B cell (primary cell): Measurements from ENCODE around the gene TIGD2. TPM values are rescaled to one million over a fixed set of nuclear protein-coding genes. Genes with fewer than 3 reads are reported as not detected.

Source experiments
- ATAC-seq: fragments of 200-7000 bp; cut with Tn5 transposase; one replicate; pipeline ENCODE4 v1.10.0; 2021; ENCODE audit warnings: low read depth, mild to moderate bottlenecking, moderate number of reproducible peaks, moderate library complexity
- CTCF ChIA-PET: fragments of 350-600 bp; sonication (Branson Sonifier 250); formaldehyde crosslinking; loops from one replicate; lab custom pipeline; 2021; ENCODE audit warnings: antibody characterized with exemption, inconsistent platforms; lab: Charles Lee
- POLR2A ChIA-PET: fragments of 350-600 bp; sonication (Branson Sonifier 250); formaldehyde crosslinking; loops from one replicate; lab custom pipeline; 2021; ENCODE audit warnings: antibody characterized with exemption; lab: Charles Lee
- DNase-seq: peaks from one replicate; pipeline ENCODE4 v3.0.0; 2013
- H2AFZ ChIP-seq: 2 replicates; pipeline ENCODE4 v1.6.1; 2012; ENCODE audit warnings: mild to moderate bottlenecking, low read depth, low read length; ENCODE audit not compliant: insufficient read depth, poor library complexity, severe bottlenecking
- H3K27ac ChIP-seq, 2 donors: 1 replicate in 1 of 2; 2 replicates in 1 of 2; pipeline ENCODE4 v1.5.1; 2012 to 2013; ENCODE audit warnings: low read length in 2 of 2, mild to moderate bottlenecking in 2 of 2, moderate library complexity in 1 of 2
- H3K27me3 ChIP-seq, 4 experiments: fragments of 200-600 bp in 1 of 4; sonication (generic) in 1 of 4; replicated peaks in 1 of 4; 1 replicate in 2 of 4; 2 replicates in 2 of 4; pipeline versions ENCODE4 v1.6.1 to v1.7.0; 2013 to 2016; ENCODE audit warnings: low read length in 3 of 4, mild to moderate bottlenecking in 2 of 4, mixed read lengths in 1 of 4, moderate library complexity in 1 of 4; ENCODE audit not compliant: insufficient read depth in 4 of 4, control insufficient read depth in 3 of 4; ENCODE audit errors: control extremely low read depth in 1 of 4
- H3K36me3 ChIP-seq, 2 experiments: replicated peaks in 1 of 2; 1 replicate in 1 of 2; 2 replicates in 1 of 2; pipeline versions ENCODE4 v1.6.1 to v1.7.1; 2013; ENCODE audit warnings: low read length in 1 of 2; ENCODE audit not compliant: insufficient read depth in 2 of 2, control insufficient read depth in 1 of 2; ENCODE audit errors: control extremely low read depth in 1 of 2, extremely low read depth in 1 of 2
- H3K4me1 ChIP-seq, 2 donors: fragments of 200-600 bp in 1 of 2; sonication (generic) in 1 of 2; 1 replicate in 1 of 2; 2 replicates in 1 of 2; pipeline versions ENCODE4 v1.5.1 to v1.6.1; 2013 to 2017; ENCODE audit warnings: low read length in 2 of 2; ENCODE audit not compliant: control insufficient read depth in 2 of 2, insufficient read depth in 2 of 2
- H3K4me2 ChIP-seq: replicated peaks from 2 replicates; pipeline ENCODE3; 2012; ENCODE audit warnings: mild to moderate bottlenecking, low read depth, low read length; ENCODE audit not compliant: poor library complexity, severe bottlenecking
- H3K4me3 ChIP-seq, 5 experiments: fragments of 200-600 bp in 1 of 5; sonication (generic) in 1 of 5; 1 replicate in 3 of 5; 2 replicates in 2 of 5; pipeline versions ENCODE4 v1.5.1 to v1.7.0; 2011 to 2016; ENCODE audit warnings: low read length in 4 of 5, mild to moderate bottlenecking in 4 of 5, low read depth in 2 of 5, control low read depth in 1 of 5, moderate library complexity in 1 of 5; ENCODE audit not compliant: insufficient read depth in 1 of 5; ENCODE audit errors: control extremely low read depth in 1 of 5, extremely low read depth in 1 of 5
- H3K79me2 ChIP-seq: fragments of 200-600 bp; sonication (generic); one replicate; pipeline ENCODE4 v1.6.0; 2016; ENCODE audit warnings: low read length; ENCODE audit not compliant: control insufficient read depth, insufficient read depth
- H3K9ac ChIP-seq: fragments of 200-600 bp; sonication (generic); 2 replicates; pipeline ENCODE4 v1.6.1; 2017; ENCODE audit warnings: mild to moderate bottlenecking, low read length, moderate library complexity
- H3K9me3 ChIP-seq, 3 donors: one replicate each; pipeline versions ENCODE4 v1.6.1 to v1.7.1; 2013; ENCODE audit warnings: low read length in 2 of 3; ENCODE audit not compliant: control insufficient read depth in 2 of 3, insufficient read depth in 1 of 3; ENCODE audit errors: control extremely low read depth in 1 of 3
- H4K20me1 ChIP-seq: 2 replicates; pipeline ENCODE4 v1.6.0; 2012; ENCODE audit warnings: mild to moderate bottlenecking, low read length; ENCODE audit not compliant: insufficient read depth, control insufficient read depth, poor library complexity, severe bottlenecking
- H3K27ac Mint-ChIP-seq: one replicate; pipeline ENCODE4 v1.8.0; 2021; ENCODE audit warnings: mixed read lengths
- H3K27me3 Mint-ChIP-seq: one replicate; pipeline ENCODE4 v1.8.0; 2021; ENCODE audit warnings: mixed read lengths
- H3K4me1 Mint-ChIP-seq: one replicate; pipeline ENCODE4 v1.8.0; 2021; ENCODE audit warnings: mixed read lengths
- H3K4me3 Mint-ChIP-seq: one replicate; pipeline ENCODE4 v1.8.0; 2021; ENCODE audit warnings: mixed read lengths
- H3K9me3 Mint-ChIP-seq: one replicate; pipeline ENCODE4 v1.8.0; 2022; ENCODE audit warnings: mixed read lengths; ENCODE audit not compliant: insufficient read depth
- EZH2 ChIP-seq: IDR thresholded peaks from 2 replicates; pipeline ENCODE4 v1.6.1; 2012; ENCODE audit warnings: borderline replicate concordance, low read depth, mild to moderate bottlenecking, moderate library complexity, low read length; ENCODE audit not compliant: insufficient read depth, poor library complexity, severe bottlenecking
- WGBS: methylation state at CpG from one replicate; pipeline ENCODE4 v1.1.5; 2013; ENCODE audit warnings: missing lambda C conversion rate; ENCODE audit not compliant: insufficient coverage; 5-methylcytosine and 5-hydroxymethylcytosine counted together
- intact Hi-C: fragments of 100-400 bp; cut with micrococcal nuclease; formaldehyde crosslinking; loops from one replicate; pipeline ENCODE4 v1.10.0; 2022
- polyA plus RNA-seq: library from polyadenylated mRNA; depleted of rRNA; stranded (reverse); fragments of >200 nt; gene quantifications from 2 replicates; pipeline ENCODE4 v1.2.3, GENCODE V29; 2012
- total RNA-seq, 2 donors: library from RNA; stranded (reverse); fragments of 120-200 nt in 1 of 2; gene quantifications; 1 replicate in 1 of 2; 2 replicates in 1 of 2; pipeline versions ENCODE4 v1.2.3 to v1.2.4, GENCODE V29; 2013 to 2022
- TF ChIP-seq, protein P1 (sequence below): fragments of 200-600 bp; IDR thresholded peaks from one replicate; pipeline ENCODE4 v1.8.0; 2022; ENCODE audit warnings: antibody characterized with exemption, mild to moderate bottlenecking

The TIGD2 gene
- total and polyA plus RNA-seq, 2 donors (not counting 1 experiment from before 2014, with no cell fraction given), result 2.1 to 8.6 TPM

- Histone ChIP-seq H3K27me3 (no peaks in the 10 kb centered on the region), H3K27ac (no peak overlapping the region), H3K79me2 (no peaks in the 10 kb centered on the region), H3K4me3 (no peak overlapping the region), H2AFZ (no peak overlapping the region), H3K4me2 (no peak overlapping the region), H3K9ac (no peak overlapping the region), H3K36me3 (no peaks in the 10 kb centered on the region), H3K4me1 (no peaks in the 10 kb centered on the region), H3K9me3 (no peaks in the 10 kb centered on the region), H4K20me1 (no peaks in the 10 kb centered on the region)
- no CpG with 5 or more reads among the region's 2 CpGs for WGBS
- TF ChIP-seq, protein P1, sequence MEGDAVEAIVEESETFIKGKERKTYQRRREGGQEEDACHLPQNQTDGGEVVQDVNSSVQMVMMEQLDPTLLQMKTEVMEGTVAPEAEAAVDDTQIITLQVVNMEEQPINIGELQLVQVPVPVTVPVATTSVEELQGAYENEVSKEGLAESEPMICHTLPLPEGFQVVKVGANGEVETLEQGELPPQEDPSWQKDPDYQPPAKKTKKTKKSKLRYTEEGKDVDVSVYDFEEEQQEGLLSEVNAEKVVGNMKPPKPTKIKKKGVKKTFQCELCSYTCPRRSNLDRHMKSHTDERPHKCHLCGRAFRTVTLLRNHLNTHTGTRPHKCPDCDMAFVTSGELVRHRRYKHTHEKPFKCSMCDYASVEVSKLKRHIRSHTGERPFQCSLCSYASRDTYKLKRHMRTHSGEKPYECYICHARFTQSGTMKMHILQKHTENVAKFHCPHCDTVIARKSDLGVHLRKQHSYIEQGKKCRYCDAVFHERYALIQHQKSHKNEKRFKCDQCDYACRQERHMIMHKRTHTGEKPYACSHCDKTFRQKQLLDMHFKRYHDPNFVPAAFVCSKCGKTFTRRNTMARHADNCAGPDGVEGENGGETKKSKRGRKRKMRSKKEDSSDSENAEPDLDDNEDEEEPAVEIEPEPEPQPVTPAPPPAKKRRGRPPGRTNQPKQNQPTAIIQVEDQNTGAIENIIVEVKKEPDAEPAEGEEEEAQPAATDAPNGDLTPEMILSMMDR, result no peak
- no peak for TF ChIP-seq EZH2
- ChIA-PET CTCF (interaction anchor here (1.6 kb wide), 1 partner anchor 10 kb away, joined by 3 read pairs; no protein-coding TSS in a partner anchor), POLR2A (no interaction called here)
- H3K9me3 Mint-ChIP-seq, result no peaks in the 10 kb centered on the region
- H3K27me3 Mint-ChIP-seq, result peaks cover 12% of the 10 kb centered on the region
- no peaks in the 10 kb centered on the region for H3K4me1 Mint-ChIP-seq
- H3K4me3 Mint-ChIP-seq, result no peak overlapping the region
- H3K27ac Mint-ChIP-seq, result no peak overlapping the region
- intact Hi-C loops, result no loop called here
- DNase-seq (no peak), ATAC-seq (no peak)
These were observed 50.5 kb downstream of the TIGD2 start for GRCh38 chr4:89161841-89162240.

- Histone ChIP-seq H3K9ac (no peak overlapping the region), H3K4me3 (no peak overlapping the region), H3K27ac (no peak overlapping the region), H2AFZ (no peak overlapping the region), H3K4me2 (no peak overlapping the region), H3K9me3 (no peaks in the 10 kb centered on the region), H3K27me3 (no peaks in the 10 kb centered on the region), H3K36me3 (no peaks in the 10 kb centered on the region), H3K4me1 (no peaks in the 10 kb centered on the region), H4K20me1 (no peaks in the 10 kb centered on the region), H3K79me2 (no peaks in the 10 kb centered on the region)
- no peak for TF ChIP-seq EZH2
- TF ChIP-seq, protein P1, result no peak
- intact Hi-C loops, result no loop called here
- H3K27ac Mint-ChIP-seq, result no peak overlapping the region
- H3K27me3 Mint-ChIP-seq, result peaks cover 12% of the 10 kb centered on the region
- 82% methylated on average over 2 of the region's 3 CpGs for WGBS
- H3K4me3 Mint-ChIP-seq, result no peak overlapping the region
- no peaks in the 10 kb centered on the region for H3K4me1 Mint-ChIP-seq
- ATAC-seq, result no peak
- H3K9me3 Mint-ChIP-seq, result no peaks in the 10 kb centered on the region
- ChIA-PET CTCF (interaction anchor here (1.1 to 1.7 kb wide), 3 partner anchors 9 to 64 kb away, joined by 3 to 8 read pairs (median 6); no protein-coding TSS in a partner anchor), POLR2A (interaction anchor here (0.7 kb wide), 1 partner anchor 160 kb away, joined by 3 read pairs; no protein-coding TSS in a partner anchor)
- no peak for DNase-seq
These were observed 51.2 kb downstream of the TIGD2 start for GRCh38 chr4:89162496-89162895.
